VCaP (cell line): ENCODE measurements around the gene TAP2.
"Not testable (repeated sequence)": the region's sequence is repeated elsewhere in the genome, so short reads cannot be mapped to it uniquely, and the experiment has no call there.

Experiments used
- H3K27ac ChIP-seq: fragments of 450-650 bp; 2 replicates; pipeline ENCODE4 v1.5.1; 2017
- TF ChIP-seq, protein P1 (sequence below): fragments of 450-650 bp; conservative IDR thresholded peaks from 2 replicates; pipeline ENCODE4 v1.5.1; 2017; ENCODE audit warnings: mild to moderate bottlenecking, moderate library complexity

Gene TAP2

DNA sequence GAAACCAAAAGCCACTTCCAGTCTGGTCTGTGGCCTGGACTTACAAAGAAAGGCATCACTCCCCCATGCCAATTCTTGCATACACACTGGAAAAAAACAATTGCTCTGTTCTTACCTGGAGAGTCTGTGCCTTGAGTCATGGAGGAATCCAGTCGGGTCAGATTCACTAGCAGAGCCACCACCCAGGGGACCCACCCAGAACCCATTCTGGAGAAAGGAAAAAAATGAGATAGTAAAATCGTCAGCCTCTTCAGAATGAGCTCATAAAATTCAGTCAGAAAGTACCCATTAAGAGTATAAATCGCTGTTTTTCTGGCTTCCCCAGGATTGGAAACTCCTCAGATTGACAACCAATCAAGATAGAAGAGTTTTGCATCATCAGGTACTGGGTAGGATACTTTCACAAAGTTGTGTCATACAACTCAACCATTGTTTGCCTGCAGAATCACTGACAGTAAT lies 21.8 kb downstream of the TAP2 start, which contains the start of gene HLA-DOB:
Gene HLA-DOB (minus strand): TSS at position 257 of the 459 bp plus-strand sequence. CDS start 51 bp downstream, at position 206.
- H3K27ac ChIP-seq = no peak within 1 kb of the TSS
- TF ChIP-seq, protein P1, sequence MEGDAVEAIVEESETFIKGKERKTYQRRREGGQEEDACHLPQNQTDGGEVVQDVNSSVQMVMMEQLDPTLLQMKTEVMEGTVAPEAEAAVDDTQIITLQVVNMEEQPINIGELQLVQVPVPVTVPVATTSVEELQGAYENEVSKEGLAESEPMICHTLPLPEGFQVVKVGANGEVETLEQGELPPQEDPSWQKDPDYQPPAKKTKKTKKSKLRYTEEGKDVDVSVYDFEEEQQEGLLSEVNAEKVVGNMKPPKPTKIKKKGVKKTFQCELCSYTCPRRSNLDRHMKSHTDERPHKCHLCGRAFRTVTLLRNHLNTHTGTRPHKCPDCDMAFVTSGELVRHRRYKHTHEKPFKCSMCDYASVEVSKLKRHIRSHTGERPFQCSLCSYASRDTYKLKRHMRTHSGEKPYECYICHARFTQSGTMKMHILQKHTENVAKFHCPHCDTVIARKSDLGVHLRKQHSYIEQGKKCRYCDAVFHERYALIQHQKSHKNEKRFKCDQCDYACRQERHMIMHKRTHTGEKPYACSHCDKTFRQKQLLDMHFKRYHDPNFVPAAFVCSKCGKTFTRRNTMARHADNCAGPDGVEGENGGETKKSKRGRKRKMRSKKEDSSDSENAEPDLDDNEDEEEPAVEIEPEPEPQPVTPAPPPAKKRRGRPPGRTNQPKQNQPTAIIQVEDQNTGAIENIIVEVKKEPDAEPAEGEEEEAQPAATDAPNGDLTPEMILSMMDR = no peak

DNA sequence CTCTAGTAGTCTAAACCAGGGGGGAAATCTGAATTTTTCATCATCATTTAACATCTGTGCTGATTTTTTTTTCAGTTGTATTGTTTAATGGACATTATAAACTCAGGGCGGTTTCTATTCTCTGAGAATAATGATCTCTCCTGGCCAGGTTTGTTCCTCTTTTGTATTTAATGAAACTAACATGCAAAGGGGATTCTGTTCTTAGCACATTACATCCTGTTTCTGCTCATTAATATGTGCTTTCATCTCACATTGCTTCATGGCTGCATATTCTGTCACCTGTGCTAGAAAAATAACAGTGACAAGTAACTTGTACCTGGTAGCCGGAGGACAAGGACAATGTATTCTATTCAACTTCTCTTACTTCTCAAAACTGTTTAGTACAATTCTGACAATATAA lies 22.5 kb downstream of the TAP2 start:
- TF ChIP-seq, protein P1 = no peak
- H3K27ac ChIP-seq = no peak overlapping the region

DNA sequence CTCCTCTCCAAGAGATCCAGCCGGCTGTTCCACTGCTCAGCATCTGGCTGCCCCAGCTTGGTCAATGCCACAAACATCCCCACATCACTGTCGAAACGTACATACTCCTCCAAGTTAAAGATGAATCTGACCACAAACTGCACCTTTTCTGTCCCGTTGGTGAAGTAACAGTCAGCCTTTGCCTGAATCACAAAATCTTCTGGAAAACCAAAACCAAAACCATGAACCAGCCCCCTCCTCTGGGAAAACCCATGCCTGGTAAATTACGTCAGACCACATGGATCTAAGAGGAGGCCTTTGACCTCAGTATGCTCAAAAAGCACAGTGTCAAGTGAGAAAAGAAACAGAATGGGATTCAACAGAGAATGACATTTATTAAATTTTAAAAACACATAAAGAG lies 23.4 kb downstream of the TAP2 start:
- TF ChIP-seq, protein P1 = no peak
- H3K27ac ChIP-seq = no peak overlapping the region

DNA sequence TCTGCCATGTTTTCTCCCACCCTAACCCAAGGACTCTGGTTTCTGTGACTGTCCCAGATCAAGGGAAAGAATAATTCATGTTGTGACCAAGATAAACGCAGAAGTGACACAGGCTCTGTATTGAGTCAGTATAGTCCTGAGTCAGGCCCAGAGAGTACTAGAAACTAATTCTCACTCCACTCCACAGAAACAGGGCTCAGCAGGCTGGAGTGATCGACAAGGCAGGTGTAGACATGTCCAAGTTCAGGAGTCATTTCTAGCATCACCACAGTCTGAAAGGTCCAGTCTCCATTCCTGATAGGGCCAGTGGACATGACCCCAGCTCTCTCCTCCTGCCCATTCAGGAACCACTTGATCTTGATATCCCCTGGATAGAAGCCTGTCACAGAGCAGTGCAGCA lies 24.4 kb downstream of the TAP2 start:
- TF ChIP-seq, protein P1 = no peak
- no peak overlapping the region for H3K27ac ChIP-seq

DNA sequence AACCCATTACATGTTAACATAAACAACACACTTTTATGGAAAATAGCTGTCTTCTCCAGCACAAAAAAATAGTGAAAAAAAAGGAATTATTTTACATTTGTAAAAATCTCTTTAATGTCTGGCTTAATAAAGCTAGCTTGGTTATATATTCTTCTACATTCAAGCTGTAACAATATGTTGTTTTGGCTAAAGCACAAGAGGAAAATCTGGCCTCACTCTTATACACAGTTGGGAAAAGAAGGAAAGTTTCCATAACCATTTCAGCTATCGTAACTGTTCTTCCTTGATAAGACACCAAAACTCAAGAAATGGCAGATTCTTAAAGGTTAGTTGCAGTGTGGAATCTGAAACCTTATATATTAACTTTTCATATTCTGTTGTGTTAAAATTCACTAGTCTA lies 29.4 kb downstream of the TAP2 start:
- no peak overlapping the region for H3K27ac ChIP-seq
- TF ChIP-seq, protein P1 = no peak

DNA sequence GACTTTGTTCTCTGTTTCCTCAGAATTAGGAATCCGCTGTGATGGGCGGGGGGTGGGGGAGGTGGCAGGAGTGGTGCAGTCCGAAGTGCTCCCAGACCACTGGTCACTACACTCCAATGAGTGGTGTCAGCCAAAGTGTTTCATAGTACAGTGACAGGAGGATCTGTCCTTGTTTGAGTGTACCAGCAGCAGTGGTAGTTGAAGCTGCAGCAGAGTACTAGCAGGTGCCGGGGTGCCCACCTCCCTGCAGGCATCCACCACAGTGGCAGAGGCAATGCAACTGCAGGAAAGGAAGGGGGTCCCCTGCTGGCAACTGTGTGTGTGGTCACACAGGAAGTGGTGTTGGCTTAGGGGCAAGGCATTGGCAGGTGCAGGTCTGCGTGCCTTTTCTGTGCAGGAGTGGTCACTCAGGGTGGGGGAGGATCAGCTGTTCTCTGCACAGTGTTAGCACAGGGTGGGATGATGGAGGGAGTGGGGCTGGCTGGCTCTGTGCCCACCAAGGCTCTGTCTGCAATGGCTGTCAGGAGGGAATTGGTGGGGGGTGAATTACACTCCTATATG lies 31.4 kb downstream of the TAP2 start:
- TF ChIP-seq, protein P1 = no peak
- no peak overlapping the region for H3K27ac ChIP-seq

DNA sequence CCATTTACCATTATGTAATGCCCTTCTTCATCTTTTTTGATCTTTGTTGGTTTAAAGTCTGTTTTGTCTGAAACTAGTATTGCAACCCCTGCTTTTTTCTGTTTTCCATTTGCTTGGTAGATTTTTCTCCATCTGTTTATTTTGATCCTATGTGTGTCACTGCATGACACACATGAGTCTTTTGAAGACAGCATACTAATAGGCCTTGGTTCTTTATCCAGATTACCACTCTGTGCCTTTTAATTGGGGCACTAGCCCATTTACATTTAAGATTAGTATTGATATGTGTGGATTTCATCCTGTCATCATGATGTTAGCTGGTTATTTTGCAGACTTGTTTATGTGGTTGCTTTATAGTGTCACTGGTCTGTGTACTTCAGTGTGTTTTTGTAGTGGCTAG lies 33.1 kb downstream of the TAP2 start:
- not testable (repeated sequence) for H3K27ac ChIP-seq

DNA sequence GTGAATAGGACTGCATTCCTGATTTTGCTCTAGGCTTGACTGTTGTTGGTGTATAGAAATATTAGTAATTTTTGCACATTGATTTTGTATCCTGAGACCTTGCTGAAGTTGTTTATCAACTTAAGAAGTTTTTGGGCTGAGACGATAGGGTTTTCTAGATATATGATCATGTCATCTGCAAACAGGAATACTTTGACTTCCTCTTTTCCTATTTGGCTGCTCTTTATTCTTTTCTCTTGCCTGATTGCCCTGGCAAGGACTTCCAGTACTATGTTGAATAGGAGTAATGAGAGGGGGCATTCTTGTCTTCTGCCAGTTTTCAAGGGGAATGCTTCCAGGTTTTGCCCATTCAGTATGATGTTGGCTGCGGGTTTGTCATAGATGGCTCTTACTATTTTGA lies 35.1 kb downstream of the TAP2 start:
- TF ChIP-seq, protein P1 = no peak

More for the DNA sequence above, 35.1 kb downstream of the TAP2 start:
- no peak overlapping the region for H3K27ac ChIP-seq
